ELR (cell line): Measurements from ENCODE around the gene XKR7.
A peak's percentile ranks its signal among the peaks of the same experiment; 100 is the strongest.

Source experiments
- DNase-seq: peaks from one replicate; pipeline ENCODE4 v3.0.0-alpha.2; 2015; ENCODE audit warnings: low read depth

XKR7 gene

DNA sequence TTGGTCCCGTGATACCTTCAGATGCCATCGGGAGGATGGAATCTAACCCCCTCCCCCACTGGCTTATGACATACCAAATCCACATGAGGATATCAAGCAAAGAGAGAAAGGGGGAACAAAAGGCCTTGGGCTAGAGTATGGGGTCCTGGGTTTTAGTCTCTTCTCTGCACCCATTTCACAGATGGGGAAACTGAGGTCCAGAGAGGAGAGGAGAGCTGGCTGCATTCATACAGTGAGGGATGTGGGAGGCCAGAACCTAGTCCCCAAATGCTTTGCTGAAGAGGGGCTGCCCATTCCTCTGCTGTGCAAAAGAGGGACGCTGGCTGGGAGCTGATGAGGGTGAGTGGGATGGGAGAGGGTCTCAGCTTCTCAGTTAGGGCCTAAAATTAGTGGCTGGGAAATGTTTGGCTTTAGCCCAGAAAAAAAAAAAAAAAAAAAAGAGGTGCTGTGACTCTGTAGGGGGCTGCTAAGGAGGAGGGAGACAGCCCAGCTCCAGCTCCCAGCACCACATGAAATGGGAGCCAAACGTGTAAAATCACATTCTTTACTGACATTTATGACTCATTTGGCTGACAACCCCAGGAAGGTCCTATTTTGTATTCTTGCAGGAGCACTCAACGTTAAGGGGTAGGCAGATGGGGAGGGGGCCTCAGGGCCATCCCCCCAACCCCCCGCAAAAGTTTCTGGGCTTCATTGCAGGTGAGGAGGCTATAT is 11.9 kb downstream of the XKR7 start:
- peak; percentile 23 for DNase-seq

DNA sequence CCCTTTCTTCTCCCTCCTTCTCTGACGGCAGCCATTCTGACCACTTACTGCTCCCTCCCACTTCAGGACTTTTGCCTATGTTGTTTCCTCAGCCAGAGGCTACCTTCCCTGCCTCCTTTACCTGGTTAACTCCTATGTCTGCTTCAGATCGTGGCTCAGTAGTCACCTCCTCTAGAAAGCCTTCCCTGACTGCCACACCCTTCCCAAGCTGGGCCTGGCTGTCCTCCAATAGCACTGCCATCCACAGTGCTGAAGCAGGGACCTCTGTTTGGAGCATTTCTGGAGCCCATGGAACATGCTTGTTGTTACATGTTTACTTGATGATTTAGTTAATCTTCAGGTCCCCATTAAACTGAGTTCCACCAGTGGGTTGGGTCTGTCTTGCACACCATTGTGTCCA is 13.8 kb downstream of the XKR7 start:
- DNase-seq, result no peak

DNA sequence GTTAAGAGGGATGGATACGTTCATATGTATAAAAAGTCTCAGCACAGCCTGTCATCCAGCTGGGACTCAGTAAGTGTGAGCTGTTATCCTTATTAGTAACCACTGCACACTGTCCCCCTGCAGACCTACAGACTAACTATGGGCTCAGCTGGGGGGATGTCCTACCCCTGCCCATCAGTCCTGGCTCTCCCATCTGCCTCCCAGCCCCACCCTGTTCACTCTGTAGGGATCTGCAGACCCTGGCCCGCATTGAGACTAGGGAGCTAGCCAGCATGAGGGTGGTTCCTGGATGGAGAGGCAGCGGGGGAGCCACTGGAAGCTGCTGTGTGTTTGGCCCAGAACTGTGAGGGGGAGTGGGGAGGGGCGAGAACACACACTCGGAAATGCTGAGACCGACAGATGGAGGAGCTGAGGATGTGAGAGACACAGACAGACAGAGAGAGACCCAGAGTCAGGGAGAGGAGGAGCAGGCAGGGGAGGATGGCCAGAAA is 17.1 kb downstream of the XKR7 start:
- DNase-seq, result no peak

DNA sequence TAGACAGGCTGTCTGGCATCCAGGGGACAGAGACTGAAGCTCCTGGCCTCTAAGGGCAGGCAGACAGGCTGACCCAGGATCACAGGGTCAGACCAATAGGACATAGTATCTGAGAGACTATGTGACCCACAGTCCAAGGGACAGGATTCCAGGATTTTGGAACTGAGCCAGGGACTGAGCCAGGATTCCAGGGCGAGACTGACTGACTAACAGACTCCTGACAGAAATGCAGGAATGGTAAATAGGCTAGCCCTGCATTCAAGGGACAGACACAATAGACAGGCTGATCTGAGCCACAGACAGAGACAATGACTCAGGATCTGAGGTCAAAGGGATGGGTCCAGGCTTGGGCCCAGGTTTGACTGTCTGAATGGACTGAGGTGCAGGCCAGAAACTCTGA is 19.8 kb downstream of the XKR7 start:
- peak; percentile 54 for DNase-seq

DNA sequence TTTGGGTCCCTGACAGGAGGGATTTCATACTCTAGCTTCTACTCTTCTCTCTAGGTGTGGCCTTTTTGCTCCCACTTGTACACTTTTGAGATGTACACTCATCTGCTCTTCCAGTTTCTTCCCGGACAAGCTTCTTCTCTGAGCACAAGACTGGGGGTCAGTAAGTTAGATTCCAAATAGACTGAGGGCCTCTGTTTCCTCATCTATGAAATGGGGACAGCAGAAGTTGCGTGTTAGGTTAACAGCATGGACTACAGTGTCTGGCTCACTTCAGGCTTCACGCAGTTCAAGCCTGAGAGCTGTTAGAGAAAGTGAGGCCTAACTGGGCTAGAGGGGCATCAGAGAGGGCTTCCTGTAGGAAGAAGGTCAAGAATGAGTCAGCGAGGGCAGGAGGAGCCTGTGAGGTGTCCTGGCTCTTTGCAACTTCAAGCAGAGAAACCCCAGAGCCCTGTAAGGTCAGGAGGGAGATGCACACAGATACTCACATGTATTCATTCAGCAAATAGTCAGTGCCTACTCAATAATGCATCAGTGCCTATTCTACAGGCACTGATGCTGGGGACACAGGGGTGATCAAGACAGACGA is 20.6 kb downstream of the XKR7 start:
- peak; percentile 49 for DNase-seq

DNA sequence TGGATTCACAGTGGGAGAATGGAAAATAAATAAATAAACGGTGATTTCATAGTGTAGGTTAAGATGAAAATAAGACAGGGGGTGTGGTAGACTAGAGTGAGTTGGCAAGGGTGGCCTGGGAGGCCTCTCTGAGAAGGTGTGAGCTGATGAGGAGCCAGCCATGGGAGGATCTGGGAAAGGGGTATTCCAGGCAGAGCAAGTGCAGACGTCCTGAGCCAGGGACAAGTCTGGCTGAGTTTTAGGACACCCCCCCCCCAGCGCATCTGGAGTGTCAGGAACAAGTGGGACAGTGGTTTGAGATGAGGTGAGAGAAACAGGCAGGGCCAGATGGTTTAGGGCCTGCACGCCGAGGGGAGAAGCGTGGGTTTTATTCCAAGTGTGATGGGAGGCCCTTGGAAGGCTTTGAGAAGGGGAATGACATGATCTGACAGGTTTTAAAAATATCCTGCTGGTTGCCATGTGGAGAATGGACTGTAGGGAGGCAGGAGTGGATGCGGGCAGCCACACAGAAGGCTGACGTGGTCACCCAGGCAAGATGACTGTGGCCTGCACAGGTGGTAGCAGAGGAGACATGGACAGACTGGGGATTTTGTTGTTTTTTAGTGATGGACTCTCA is 21.2 kb downstream of the XKR7 start:
- no peak for DNase-seq

DNA sequence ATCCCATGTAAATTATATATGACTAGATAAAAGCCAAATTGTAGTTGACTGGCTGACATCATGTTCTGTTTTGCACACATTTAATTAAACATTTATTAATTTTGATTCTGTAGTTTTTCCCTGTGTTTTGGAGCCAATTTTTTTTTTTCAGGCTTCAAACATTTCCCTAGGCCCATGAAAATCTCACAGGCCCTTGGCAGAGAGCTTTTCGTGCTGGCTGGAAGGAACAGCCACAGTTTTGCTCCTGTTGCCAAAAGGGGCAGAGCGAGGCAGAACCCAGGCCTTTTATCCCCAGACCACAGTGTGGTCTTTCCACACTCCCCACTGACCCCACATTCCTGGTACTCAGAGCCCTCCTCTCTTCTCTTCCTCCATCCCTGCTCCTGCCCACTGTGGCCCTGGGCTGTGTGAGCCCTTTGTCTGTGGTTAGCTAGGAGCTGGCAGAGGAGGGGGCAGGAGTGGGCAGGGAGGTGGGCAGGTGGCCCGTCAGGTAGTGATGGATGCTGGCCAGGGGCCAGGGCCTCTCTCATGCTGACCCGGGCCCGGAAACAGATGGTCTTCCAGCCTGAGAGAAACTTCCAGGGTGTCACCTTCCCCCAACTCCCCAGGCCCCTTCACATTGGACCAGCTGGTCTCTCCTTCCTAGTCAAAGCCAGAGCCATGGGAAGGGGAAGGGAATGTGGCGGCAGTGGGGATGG is 22.8 kb downstream of the XKR7 start:
- DNase-seq, result no peak

DNA sequence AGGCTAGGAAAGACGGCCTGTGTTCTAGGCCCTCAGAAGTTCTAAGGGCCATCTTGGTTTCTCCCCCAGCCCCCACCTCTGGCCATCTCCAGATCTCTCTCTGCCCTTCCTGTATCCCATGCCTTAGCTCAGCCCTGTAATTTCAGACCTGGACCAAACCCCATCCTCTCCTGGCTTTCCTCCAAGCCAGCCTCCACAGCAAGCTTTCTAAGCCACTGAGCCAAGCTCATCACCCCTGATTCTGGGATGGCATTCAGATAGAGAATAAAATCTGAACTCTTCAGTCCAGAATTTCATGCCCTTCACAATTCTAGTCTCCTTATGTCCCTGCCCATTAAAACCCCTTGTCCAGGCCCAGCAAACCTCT is 23.4 kb downstream of the XKR7 start:
- no peak for DNase-seq

DNA sequence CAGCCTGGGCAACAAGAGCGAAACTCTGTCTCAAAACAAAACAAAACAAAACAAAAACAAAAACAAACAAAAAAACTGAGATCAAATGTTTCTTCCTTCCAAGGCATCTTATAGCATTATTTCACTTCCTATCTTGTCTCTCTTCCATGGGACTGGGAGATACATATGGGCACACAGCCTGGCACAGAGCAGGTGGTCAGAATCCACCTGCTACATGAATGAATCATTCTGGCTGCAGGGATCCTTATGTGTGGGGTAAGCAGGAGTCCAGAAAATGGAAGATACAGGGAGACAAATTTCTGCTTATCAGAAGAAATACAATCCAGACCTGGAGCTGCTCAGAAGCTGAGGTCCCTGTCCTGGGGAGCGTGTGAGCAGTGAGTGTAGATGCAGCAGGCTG is 24.1 kb downstream of the XKR7 start:
- DNase-seq, result no peak

DNA sequence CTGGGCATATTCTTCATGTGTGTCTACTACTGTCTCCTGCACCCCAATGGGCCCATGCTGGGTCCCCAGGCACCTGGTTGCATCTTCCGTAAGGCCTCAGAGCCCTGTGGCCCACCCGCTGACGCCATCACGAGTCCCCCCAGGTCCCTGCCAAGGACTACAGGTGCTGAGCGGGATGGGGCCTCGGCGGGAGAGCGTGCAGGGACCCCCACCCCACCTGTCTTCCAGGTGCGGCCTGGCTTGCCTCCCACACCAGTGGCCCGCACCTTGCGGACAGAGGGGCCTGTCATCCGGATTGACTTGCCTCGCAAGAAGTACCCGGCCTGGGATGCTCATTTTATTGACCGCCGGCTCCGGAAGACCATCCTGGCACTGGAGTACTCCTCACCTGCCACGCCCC is 29.0 kb downstream of the XKR7 start:
- DNase-seq, result no peak

DNA sequence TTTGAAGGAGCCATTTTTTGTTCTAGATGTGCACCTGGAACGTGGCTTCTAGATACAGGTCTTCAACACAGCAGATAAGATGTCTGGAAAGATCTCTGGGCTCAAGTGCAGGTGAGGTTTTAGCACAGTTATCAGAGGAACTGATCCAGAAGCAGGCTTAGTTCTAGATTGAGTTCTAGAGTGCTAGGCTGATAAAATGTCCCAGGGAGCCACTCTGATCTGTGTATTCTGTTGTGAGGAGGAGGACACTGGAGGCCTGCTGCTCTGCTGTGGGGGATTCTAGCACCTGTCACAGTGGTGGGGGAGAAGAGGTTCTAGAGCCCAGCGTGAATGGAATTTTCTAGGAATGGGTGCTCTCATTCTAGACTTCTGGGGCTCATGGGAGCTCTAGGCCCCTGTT is 30.3 kb downstream of the XKR7 start:
- DNase-seq, result no peak

DNA sequence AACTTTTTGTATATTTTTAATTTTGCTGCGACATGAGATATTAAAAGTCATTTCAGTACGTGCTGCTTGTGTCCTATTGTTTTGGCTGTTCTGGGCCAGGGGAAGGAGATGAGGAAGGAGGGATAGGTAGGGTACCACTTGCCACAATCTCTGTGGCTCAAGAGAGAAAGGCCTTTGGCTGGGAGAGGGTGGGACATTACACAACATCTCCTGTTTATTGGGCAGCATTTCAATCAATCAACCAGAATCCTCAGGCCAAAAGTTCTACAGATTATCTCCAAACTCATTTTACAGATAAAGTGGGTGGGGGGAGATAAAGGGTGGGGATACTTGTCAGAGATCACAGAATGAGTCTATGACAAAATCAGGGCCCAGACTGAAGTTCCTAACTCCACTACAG is 35.4 kb downstream of the XKR7 start:
- DNase-seq, result no peak

DNA sequence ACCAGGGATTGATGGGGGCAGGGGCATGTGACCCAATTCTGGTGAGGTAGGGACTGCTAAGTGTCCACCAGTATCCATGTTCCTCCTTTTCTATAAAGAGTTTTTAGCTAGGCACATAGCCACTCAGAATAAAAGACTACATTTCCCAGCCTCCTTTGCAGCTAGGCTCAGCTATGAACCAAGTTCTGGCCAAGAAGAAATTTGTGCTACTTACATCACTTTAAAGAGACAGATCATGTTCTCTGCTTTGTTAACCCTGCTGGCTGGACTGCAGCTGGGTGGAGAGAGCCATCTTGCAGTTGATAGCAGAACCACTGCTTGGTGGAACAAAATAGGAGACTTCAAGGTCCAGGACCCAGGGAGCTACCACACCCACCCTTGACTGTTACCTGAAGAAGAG is 37.0 kb downstream of the XKR7 start:
- peak; percentile 49 for DNase-seq

DNA sequence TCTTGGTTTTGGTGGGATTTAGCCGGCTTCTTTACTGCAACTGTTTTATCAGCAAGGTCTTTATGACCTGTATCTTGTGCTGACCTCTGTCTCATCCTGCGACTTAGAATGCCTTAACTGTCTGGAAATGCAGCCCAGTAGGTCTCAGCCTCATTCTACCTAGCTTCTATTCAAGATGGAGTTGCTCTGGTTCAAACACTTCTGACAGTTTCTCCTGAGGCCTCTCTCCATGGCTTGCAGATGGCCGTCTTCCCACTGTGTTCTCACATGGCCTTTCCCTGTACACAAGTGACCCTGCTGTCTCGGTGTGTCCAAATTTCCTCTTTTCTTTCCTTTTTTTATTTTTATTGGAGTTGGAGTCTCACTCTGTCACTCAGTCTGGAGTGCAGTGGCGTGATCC is 38.1 kb downstream of the XKR7 start:
- no peak for DNase-seq

DNA sequence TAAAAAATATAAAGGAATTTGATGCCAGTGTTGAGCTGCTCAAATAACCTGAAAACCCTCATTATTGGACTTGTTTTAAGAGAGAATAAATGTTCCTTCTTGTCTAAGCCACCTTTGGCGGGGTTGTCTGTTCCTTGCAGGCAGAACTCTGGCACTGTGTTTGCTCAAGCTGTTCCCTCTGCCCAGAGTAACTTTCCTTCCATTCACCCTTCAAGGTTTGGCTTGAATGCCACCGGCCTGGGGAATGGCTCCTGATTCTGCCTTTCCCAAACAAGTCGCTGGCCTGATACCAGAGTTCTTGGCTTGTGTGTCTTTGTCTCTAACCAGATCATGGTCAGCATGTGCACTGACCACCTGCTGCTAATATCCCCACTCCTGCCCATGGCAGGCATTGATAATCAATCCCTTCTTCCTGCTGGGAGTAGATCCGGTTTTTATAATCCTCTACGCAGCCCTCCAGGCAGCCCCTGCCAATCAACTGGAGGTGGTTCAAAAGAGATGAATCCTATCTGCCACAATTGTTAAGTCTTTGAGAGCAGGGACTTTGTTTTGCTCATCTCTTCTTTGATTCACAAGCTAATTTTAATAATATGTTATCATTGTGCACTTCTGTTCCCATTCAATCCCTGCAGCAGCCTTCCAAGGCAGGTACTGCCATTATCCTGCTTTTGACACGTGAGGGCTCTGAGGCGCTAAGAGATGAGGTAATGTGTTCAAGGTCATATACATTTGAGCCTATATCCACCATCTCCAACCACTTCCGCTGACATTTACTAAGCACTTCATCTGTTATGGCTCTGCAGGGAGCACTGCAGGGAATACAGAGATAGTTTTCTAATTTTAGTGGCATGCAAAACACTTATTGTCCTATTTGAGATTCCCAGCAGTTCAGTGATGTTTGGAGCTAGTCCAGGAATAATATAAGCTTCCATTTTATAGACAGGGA is 39.2 kb downstream of the XKR7 start:
- DNase-seq, result no peak

DNA sequence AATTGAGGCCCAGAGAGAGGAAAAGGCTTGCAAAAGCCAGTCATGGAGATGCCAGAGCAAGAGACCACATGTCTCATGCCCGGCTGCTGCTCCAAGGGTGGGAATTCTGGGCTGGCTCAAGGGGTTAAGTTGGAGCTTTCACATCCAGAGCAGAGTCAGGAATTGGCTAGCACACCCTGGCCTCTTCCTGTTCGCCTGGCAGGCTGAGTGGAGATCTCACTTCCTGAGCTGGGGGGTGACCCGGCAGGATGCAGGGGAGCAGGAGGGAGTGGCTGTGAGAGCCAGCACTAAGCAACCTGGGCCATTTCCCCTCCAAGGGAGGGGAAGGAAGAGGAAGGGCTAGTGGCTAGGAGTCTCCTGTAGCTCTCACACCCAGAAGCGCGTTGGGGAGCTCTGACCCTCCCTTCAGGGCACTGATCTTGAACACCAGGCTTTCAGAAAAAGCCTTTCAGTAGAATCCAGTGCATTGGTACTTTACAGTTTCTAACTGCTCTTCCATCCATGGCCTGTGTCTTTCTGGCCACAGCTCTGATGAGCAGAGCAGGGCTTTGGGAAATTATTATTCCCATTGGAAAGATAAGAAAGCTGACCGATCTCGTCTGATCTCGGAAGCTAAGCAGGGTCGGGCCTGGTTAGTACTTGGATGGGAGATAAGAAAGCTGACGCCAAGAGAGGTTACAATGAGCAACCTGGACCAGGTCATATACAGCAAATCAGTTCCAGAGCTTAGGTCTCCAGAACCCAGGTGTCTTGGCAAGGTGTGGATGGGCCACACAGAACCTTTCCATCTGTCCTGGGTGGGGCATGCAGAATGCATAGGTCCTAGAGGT is 40.1 kb downstream of the XKR7 start:
- DNase-seq, result peak; percentile 48

DNA sequence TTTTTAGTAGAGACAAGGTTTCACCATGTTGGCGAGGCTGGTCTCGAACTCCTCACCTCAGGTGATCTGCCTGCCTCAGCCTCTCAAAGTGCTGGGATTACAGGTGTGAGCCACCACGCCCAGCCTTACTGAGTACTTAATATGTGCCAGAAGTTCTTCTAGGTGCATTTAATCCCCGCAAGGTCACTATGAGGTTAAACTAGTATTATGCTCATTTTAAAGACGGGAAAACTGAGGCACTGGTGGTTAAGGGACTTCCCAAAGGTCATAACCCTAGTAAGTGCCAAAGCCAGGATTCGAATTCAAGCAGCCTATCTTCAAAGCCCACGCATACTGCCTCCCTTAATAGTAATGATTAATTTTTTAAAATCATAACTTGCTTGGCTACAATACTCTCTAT is 41.6 kb downstream of the XKR7 start:
- DNase-seq, result no peak

DNA sequence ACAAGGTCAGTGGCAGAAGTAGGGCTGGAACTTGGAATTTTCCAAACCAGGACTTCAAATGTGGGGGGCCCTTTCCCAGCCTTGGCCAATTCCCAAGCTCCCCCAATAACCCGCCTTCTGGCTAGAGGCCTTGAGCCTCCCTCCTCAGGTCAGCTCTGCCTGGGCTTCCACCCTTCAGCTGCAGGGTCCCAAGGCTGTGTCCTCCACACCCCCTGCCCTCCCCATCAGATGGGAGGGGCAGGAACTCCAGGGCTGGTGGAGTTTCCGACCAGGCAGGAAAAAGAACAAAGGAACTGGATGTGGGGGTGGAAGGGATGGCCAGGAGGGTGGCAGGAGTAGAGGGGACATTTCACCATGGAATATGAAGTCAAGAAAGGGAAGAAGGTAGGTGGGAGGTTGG is 42.1 kb downstream of the XKR7 start, which contains the start of gene CCM2L:
Gene CCM2L, plus strand, starts transcription at position 338 of the 400 bp plus-strand sequence. Its CDS starts 17 bp downstream, at position 355.
- no peak for DNase-seq

DNA sequence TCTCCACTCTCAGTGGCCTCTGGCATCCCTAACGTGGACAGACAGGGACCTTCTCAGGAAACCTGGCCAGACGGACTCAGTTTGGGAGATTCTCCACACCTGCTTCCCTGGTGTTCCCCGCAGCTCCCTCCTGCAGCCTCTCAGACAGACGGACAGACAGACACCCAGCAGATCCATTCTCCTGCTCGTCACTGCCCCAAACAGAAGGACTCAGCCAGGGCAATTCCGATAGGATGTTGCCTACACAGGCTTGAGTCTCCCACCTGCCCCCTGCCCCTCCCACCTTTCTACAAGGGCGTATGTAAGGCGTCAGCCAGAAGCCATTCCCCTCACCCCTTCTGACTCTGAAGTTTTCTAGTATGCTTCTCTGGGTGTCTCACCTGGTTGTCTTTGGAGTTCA is 42.7 kb downstream of the XKR7 start:
- DNase-seq, result no peak

DNA sequence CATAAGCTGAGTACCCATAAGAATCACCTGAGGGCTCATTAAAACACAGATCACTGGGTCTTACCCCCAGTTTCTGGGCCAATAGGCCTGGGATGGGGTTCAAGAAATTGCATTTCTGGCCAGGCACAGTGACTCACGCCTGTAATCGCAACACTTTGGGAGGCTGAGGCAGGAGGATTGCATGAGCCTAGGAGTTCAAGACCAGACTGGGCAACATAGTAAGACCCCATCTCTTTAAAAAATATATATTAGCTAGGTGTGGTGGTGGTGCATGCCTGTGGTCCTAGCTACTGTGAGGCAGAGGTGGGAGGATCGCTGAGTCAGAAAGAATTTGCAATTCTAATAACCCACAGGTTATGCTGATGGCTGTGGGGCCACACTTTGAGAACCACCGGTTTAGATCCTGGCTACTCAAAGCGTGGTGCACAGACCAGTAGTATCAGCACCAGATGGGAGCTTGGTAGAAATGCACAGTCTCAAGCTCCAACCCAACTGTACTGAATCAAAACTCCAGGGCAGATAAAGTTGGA is 44.3 kb downstream of the XKR7 start:
- no peak for DNase-seq

DNA sequence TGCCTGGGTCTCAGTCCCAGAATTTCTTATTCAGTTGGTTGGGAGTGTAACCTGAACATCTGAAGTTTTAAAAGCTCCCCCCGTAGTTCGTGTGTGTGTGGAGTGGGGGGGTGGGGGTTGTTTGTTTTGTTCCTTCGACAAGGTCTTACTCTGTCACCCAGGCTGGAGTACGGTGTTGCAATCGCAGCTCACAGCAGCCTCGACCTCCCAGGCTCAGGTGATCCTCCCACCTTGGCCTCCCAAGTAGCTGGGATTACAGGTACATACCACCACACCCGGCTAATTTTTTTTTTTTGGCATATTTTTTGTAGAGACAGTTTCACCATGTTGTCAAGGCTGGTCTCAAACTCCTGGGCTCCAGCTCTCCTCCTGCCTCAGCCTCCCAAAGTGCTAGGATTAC is 45.4 kb downstream of the XKR7 start:
- DNase-seq, result no peak
